Measurements from ENCODE around the gene ZNF555.

- TF ChIP-seq POLR2A (IDR thresholded peaks at IDR 0.05): no peak
- TF ChIP-seq CTCF (IDR thresholded peaks at IDR 0.05): no peak
Observed at GRCh38 chr19:2798158-2798685, 43.1 kb upstream of the ZNF555 start.
